ENCODE results near the gene TMEM131.
"Not testable (repeated sequence)": the region's sequence is repeated elsewhere in the genome, so short reads cannot be mapped to it uniquely, and the experiment has no call there.

The TMEM131 gene

DNA sequence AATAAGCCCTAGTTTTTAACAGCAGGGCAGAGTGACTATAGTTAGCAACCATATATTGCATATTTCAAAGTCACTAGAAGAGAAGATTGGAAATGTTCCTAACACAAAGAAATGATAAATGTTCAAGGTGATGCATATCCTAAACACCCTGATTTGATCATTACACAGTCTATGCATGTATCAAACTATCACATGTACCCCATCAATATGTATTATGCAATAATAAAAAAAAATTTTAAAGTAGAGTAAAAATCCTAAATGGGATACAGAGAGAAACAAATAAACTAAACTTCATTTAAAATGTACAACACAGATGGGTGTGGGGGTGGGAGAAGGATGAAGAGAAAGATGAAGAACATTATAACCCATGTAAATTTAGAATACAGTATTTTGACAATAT, 93.9 kb downstream of the TMEM131 start:
- Histone ChIP-seq H2AFZ (ENCODE audit: low read depth, low read length) (no peak overlapping the region), H3K4me3 (ENCODE audit: low read depth in 1 of 2, low read length in 2 of 2) (no peak overlapping the region), H3K36me3 (ENCODE audit: insufficient read depth, low read length) (peaks cover 1% of the 10 kb centered on the region; the same call in 1 of the 2 replicates), H3K4me2 (ENCODE audit: insufficient read depth, low read length) (no peak overlapping the region), H3K27me3 (ENCODE audit: insufficient read depth, low read length, poor library complexity) (no peaks in the 10 kb centered on the region), H4K20me1 (ENCODE audit: insufficient read depth, low read length) (no peaks in the 10 kb centered on the region), H3K4me1 (ENCODE audit: insufficient read depth, low read length) (no peaks in the 10 kb centered on the region), H3K9me3 (ENCODE audit: insufficient read depth, low read length, severe bottlenecking) (no peaks in the 10 kb centered on the region), H3K27ac (ENCODE audit: low read length) (no peak overlapping the region), H3K79me2 (ENCODE audit: insufficient read depth, low read length) (no peaks in the 10 kb centered on the region), H3K9ac (ENCODE audit: low read depth, low read length) (no peak overlapping the region)
- TF ChIP-seq EZH2 (IDR thresholded peaks at IDR 0.05; ENCODE audit: borderline replicate concordance, low read depth, low read length, severe bottlenecking) (no peak), CTCF (IDR thresholded peaks at IDR 0.05; ENCODE audit: borderline replicate concordance, extremely low read depth, low read length, poor library complexity, severe bottlenecking) (no peak)
- ATAC-seq (ENCODE audit: insufficient read depth, low read depth) (no peak), DNase-seq (no peak)

GRCh38 chr2:97900806-97901205, 94.9 kb downstream of the TMEM131 start:
- no peak for ATAC-seq (ENCODE audit: insufficient read depth, low read depth)
- H3K9ac ChIP-seq (ENCODE audit: low read depth, low read length), result no peak overlapping the region
- H3K36me3 ChIP-seq (ENCODE audit: insufficient read depth, low read length), result no peaks in the 10 kb centered on the region
- H3K4me3 ChIP-seq (ENCODE audit: low read depth in 1 of 2, low read length in 2 of 2), result no peak overlapping the region
- no peak for DNase-seq
- no peaks in the 10 kb centered on the region for H4K20me1 ChIP-seq (ENCODE audit: insufficient read depth, low read length)
- H2AFZ ChIP-seq (ENCODE audit: low read depth, low read length), result no peak overlapping the region
- H3K4me2 ChIP-seq (ENCODE audit: insufficient read depth, low read length), result no peak overlapping the region
- H3K27me3 ChIP-seq (ENCODE audit: insufficient read depth, low read length, poor library complexity), result no peaks in the 10 kb centered on the region
- H3K27ac ChIP-seq (ENCODE audit: low read length), result no peak overlapping the region
- TF ChIP-seq CTCF (IDR thresholded peaks at IDR 0.05; ENCODE audit: borderline replicate concordance, extremely low read depth, low read length, poor library complexity, severe bottlenecking) (no peak), EZH2 (IDR thresholded peaks at IDR 0.05; ENCODE audit: borderline replicate concordance, low read depth, low read length, severe bottlenecking) (no peak)
- H3K79me2 ChIP-seq (ENCODE audit: insufficient read depth, low read length), result no peaks in the 10 kb centered on the region
- no peaks in the 10 kb centered on the region for H3K4me1 ChIP-seq (ENCODE audit: insufficient read depth, low read length)
- H3K9me3 ChIP-seq (ENCODE audit: insufficient read depth, low read length, severe bottlenecking), result no peaks in the 10 kb centered on the region

- not testable (repeated sequence) for H3K36me3 ChIP-seq (ENCODE audit: insufficient read depth, low read length); ATAC-seq (ENCODE audit: insufficient read depth, low read depth); H3K79me2 ChIP-seq (ENCODE audit: insufficient read depth, low read length); H3K4me1 ChIP-seq (ENCODE audit: insufficient read depth, low read length); DNase-seq; H3K4me3 ChIP-seq (ENCODE audit: low read depth in 1 of 2, low read length in 2 of 2); H3K4me2 ChIP-seq (ENCODE audit: insufficient read depth, low read length); H3K27ac ChIP-seq (ENCODE audit: low read length); H4K20me1 ChIP-seq (ENCODE audit: insufficient read depth, low read length); H2AFZ ChIP-seq (ENCODE audit: low read depth, low read length); H3K27me3 ChIP-seq (ENCODE audit: insufficient read depth, low read length, poor library complexity); H3K9ac ChIP-seq (ENCODE audit: low read depth, low read length); H3K9me3 ChIP-seq (ENCODE audit: insufficient read depth, low read length, severe bottlenecking)
Measured at GRCh38 chr2:97893042-97893441, 102.7 kb downstream of the TMEM131 start.

GRCh38 chr2:97891611-97892010, 104.1 kb downstream of the TMEM131 start:
- Histone ChIP-seq H3K36me3 (ENCODE audit: insufficient read depth, low read length) (peaks cover 18% of the 10 kb centered on the region), H2AFZ (ENCODE audit: low read depth, low read length) (no peak overlapping the region), H3K27ac (ENCODE audit: low read length) (no peak overlapping the region), H3K9me3 (ENCODE audit: insufficient read depth, low read length, severe bottlenecking) (peaks cover 8% of the 10 kb centered on the region), H3K27me3 (ENCODE audit: insufficient read depth, low read length, poor library complexity) (no peaks in the 10 kb centered on the region), H3K9ac (ENCODE audit: low read depth, low read length) (no peak overlapping the region), H3K4me3 (ENCODE audit: low read depth in 1 of 2, low read length in 2 of 2) (no peak overlapping the region), H3K4me1 (ENCODE audit: insufficient read depth, low read length) (no peaks in the 10 kb centered on the region), H4K20me1 (ENCODE audit: insufficient read depth, low read length) (no peaks in the 10 kb centered on the region), H3K4me2 (ENCODE audit: insufficient read depth, low read length) (no peak overlapping the region), H3K79me2 (ENCODE audit: insufficient read depth, low read length) (no peaks in the 10 kb centered on the region)
- no peak for TF ChIP-seq EZH2 (IDR thresholded peaks at IDR 0.05; ENCODE audit: borderline replicate concordance, low read depth, low read length, severe bottlenecking)
- no peak for TF ChIP-seq CTCF (IDR thresholded peaks at IDR 0.05; ENCODE audit: borderline replicate concordance, extremely low read depth, low read length, poor library complexity, severe bottlenecking)
- DNase-seq (no peak), ATAC-seq (ENCODE audit: insufficient read depth, low read depth) (no peak)

Data from DND-41 (cell line).